Stimulated activated naive CD8-positive, alpha-beta T cell treated with anti-CD3 and anti-CD28 coated beads, Interleukin-15, Interleukin-2, amounts not matched to agents 100 ng/mL and 50 ng/mL, for 24 hours (primary cell): ENCODE data around the gene LGALSL.

ENCODE experiments used
- H3K27ac Mint-ChIP-seq: one replicate; pipeline ENCODE4 v1.8.0; 2021; ENCODE audit warnings: mild to moderate bottlenecking, mixed read lengths
- H3K27me3 Mint-ChIP-seq: one replicate; pipeline ENCODE4 v1.8.0; 2021; ENCODE audit warnings: mixed read lengths
- H3K36me3 Mint-ChIP-seq: one replicate; pipeline ENCODE4 v1.8.0; 2021; ENCODE audit warnings: low read depth, mixed read lengths
- H3K4me1 Mint-ChIP-seq: one replicate; pipeline ENCODE4 v1.8.0; 2021; ENCODE audit warnings: low read depth, mixed read lengths
- H3K4me3 Mint-ChIP-seq: one replicate; pipeline ENCODE4 v1.8.0; 2021; ENCODE audit warnings: mild to moderate bottlenecking, mixed read lengths
- H3K9me3 Mint-ChIP-seq: one replicate; pipeline ENCODE4 v1.8.0; 2021; ENCODE audit warnings: mixed read lengths

The LGALSL gene

DNA sequence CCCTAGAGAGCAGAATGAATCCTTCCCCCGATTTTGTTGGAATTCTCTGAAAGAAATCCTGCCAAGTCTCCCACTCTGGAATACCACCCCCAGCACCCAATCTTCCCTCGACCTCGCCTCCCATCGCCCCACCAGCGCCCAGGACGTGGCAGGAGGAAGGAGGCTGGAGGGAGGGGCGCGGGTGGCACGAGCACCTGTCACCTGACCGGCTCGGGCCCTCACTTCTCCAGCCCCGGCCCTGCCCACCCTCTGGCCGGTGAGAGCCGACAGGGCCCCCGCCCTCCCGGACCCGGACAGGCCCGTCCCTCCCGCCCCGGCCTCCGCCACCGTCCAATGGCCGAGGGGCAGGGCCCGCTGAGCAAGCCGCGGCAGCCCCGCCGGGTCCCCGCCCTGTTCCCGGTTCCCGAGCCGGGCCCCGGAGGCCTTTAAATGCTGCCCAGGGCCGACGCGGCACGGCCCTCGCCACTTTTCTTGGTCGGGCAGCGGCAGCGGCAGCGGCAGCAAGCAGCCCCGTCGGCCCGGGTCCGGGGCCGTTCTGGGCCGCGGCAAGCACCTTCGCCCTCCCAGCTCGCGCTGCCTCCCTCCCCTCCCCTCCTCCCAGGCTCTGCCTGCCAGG lies at the start of gene LGALSL:
Gene LGALSL, plus strand, starts transcription at position 393 of the 616 bp plus-strand sequence. CDS start 384 bp downstream, outside the sequence.
- Mint-ChIP-seq H3K27me3 (peaks cover 15% of the 10 kb centered on the region), H3K27ac (peak within 1 kb of the TSS; percentile 47), H3K4me1 (peaks cover 7% of the 10 kb centered on the region), H3K36me3 (no peaks in the 10 kb centered on the region), H3K4me3 (peak within 1 kb of the TSS; percentile 80), H3K9me3 (no peaks in the 10 kb centered on the region)

DNA sequence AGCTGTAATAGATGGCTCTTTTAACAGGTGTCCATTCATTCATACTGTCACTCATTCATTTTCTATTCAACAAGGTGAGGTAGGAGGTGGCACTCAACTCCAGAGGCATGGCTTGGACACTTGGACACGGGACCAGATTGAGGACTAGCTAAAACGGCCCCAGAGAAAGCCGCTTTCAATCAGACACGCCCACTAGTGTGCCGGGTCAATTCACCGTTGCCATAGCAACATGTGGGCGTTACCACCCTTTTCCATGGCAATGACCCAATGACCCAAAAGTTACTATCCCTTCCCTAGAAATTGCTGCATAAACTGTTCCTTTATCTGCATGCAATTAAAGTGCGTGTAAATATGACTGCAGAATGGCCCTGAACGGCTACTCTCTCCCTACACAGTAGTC lies 49.2 kb upstream of the LGALSL start:
- no peaks in the 10 kb centered on the region for H3K27me3 Mint-ChIP-seq
- no peak overlapping the region for H3K4me3 Mint-ChIP-seq
- H3K9me3 Mint-ChIP-seq = no peaks in the 10 kb centered on the region
- peaks cover 5% of the 10 kb centered on the region for H3K4me1 Mint-ChIP-seq
- H3K27ac Mint-ChIP-seq = no peak overlapping the region
- H3K36me3 Mint-ChIP-seq = no peaks in the 10 kb centered on the region

DNA sequence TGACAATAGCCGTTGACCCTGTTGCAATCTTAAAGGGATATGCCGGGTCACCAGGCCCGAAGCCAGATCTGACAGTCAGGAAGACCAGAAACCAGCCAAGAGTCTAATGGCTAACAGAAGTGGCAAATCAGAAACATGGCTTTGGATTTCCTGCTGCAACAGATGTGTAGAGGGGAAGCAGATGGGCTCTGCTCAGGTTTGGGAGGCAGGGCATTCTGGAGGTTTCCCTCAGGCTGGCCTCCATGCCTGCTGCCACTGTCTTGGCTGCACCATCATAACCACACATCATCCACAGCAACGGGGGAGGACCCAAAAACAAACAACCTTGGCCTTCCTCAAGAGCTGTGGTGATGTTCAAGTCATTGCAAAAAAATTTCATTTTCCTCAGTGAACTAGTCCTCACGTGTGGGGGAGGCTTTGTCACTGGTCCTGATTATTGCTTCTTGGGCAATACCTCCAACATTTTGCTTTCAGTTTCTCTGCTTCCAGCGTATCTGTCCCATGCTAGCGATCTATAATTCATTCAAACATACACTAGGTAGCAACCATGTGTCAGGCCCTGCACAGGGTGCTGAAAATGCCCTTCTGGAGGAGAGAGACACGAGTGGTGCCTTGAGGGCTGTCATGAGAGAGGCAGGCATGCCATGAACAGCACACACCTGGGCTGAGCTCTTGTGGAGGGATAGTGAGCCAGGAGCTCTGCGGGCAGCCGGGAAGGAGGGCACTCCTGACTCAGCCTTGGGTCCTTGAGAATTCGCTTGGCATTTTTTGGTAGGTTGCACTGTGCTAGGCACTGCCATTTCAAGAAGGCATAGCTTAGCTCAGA lies 48.2 kb upstream of the LGALSL start:
- no peaks in the 10 kb centered on the region for H3K36me3 Mint-ChIP-seq
- H3K9me3 Mint-ChIP-seq = no peaks in the 10 kb centered on the region
- no peak overlapping the region for H3K27ac Mint-ChIP-seq
- no peaks in the 10 kb centered on the region for H3K27me3 Mint-ChIP-seq
- no peak overlapping the region for H3K4me3 Mint-ChIP-seq
- H3K4me1 Mint-ChIP-seq = no peaks in the 10 kb centered on the region

DNA sequence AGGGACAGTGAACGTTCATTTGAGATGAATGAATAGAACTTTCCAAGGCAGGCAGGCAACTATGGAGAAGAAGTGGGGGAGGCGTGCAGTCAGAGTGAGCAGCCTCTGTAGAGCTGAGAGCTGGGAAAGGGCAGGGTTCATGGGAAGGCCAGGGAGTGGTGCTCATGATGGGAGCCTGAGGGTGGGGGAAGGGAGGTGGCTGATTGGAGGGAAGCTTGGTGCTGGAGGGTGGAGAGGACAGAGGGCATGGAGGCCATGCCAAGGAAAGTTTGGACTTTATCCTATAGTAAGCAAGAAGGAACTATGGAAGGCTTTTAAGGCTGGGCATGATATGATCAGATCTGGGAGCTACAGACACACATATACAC lies 47.6 kb upstream of the LGALSL start:
- no peak overlapping the region for H3K27ac Mint-ChIP-seq
- H3K27me3 Mint-ChIP-seq = no peaks in the 10 kb centered on the region
- H3K4me3 Mint-ChIP-seq = no peak overlapping the region
- no peaks in the 10 kb centered on the region for H3K9me3 Mint-ChIP-seq
- no peaks in the 10 kb centered on the region for H3K36me3 Mint-ChIP-seq
- no peaks in the 10 kb centered on the region for H3K4me1 Mint-ChIP-seq

DNA sequence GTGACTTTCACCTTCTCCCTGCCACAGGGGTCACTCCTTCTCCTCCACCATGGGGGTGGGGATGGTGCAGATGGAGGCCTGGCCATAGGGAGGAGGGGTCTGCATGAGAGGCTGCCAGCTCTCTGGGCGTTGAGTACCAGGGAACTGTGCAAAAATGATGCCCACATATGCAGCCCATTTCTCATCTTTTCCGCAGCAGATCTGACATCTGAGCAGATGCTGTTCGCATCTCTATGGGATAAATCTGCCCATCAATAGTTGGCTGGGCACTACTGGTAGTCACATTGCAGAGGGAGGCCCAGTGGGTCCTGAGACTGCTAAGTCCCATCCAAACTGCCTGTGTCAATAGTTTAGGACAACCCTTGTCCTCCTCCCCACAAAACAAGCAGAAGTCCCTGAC lies 45.9 kb upstream of the LGALSL start:
- Mint-ChIP-seq H3K27ac (no peak overlapping the region), H3K4me3 (no peak overlapping the region), H3K4me1 (no peaks in the 10 kb centered on the region), H3K36me3 (no peaks in the 10 kb centered on the region), H3K9me3 (no peaks in the 10 kb centered on the region), H3K27me3 (no peaks in the 10 kb centered on the region)

DNA sequence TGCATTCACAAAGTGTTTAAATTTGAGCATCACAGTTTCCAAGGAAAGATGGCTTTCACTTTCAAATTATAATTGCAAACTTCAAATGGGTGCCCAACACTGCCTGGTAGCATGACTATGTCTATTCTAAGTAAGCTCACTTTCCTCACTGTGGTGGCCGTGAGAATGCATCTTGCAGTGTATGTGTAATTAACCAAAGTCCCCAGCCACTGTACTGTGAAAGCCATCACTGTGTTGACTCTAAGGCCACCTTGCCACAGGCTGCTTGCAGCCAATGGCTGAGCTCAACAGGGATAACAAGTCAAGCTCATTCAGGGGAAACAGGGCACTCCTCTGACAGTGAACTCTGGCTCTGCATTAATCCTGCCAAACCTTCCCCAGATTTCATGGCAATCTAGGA lies 43.3 kb upstream of the LGALSL start:
- Mint-ChIP-seq H3K27me3 (peaks cover 3% of the 10 kb centered on the region), H3K4me3 (no peak overlapping the region), H3K4me1 (no peaks in the 10 kb centered on the region), H3K27ac (no peak overlapping the region), H3K36me3 (no peaks in the 10 kb centered on the region), H3K9me3 (no peaks in the 10 kb centered on the region)

DNA sequence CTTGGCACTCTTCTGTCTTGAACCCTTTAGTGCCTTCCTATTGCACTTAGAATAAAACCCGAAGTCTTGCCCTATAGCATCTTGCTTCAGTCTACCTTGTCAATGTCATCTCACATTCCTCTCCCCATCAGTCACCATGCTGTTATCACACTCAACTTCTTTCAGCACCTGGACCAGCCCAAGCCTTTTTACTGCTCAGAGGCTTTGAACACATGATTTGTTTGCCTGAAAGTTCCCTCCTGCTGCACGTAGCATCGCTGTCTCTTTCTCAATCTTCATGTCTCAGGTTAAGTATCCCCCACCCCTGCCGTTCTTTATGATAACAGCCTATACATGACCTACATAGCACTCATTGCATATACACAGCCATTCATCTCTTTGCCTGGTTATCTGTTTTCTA lies 41.3 kb upstream of the LGALSL start:
- Mint-ChIP-seq H3K9me3 (no peaks in the 10 kb centered on the region), H3K27me3 (peaks cover 3% of the 10 kb centered on the region), H3K4me1 (no peaks in the 10 kb centered on the region), H3K27ac (no peak overlapping the region), H3K4me3 (no peak overlapping the region), H3K36me3 (no peaks in the 10 kb centered on the region)

DNA sequence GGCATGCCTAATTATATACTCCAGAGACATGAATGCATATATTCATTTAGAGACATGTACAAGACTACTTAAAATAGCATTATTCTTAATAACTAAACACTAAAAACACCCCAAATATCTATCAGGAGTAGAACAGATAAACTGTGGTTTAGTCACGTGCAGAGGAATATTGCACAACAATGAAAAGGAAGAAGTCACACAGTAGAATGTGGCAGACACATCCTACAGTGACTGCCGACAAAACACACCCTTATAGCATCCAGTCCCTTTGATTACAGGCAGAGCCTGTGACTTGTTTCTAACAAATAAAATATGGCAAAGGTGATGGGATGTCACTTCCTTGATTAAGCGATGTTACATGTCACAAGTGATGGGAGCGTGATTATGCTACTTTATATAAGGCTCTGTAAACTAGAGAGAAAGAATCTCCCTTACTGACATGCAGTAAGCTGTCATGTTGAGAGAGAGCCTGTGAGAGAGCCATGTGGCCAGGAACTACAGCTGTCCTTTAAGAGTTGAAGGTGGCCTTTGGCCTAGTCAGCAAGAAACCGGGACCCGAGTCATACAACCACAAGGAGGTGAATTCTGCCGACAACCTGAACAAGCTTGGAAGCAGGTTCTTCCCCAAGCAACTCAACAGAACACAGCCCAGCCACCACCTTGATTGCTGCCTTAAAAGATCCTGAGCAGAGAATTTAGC lies 39.1 kb upstream of the LGALSL start:
- H3K27ac Mint-ChIP-seq = no peak overlapping the region
- peaks cover 3% of the 10 kb centered on the region for H3K27me3 Mint-ChIP-seq
- H3K9me3 Mint-ChIP-seq = no peaks in the 10 kb centered on the region
- H3K4me3 Mint-ChIP-seq = no peak overlapping the region
- H3K36me3 Mint-ChIP-seq = no peaks in the 10 kb centered on the region
- no peaks in the 10 kb centered on the region for H3K4me1 Mint-ChIP-seq

DNA sequence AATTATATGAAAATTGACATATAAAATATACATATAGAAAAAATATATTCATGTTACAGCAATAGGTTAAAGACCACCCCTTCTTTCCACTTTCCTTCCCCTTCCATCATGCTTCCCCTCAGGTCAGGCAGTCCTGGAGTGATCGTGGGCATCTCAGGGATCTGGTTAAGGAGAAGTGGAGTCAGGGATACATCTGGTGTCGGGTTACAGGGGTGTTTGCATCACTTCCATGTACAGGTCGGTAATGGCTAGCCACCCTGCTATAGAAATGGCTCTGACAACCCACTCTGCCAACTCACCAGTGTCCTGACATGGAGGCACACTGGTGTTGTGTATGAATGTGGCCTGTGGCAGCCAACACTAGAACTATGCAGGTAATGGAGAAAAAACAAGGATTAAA lies 36.3 kb upstream of the LGALSL start:
- H3K27ac Mint-ChIP-seq = no peak overlapping the region
- H3K4me1 Mint-ChIP-seq = no peaks in the 10 kb centered on the region
- no peak overlapping the region for H3K4me3 Mint-ChIP-seq
- H3K27me3 Mint-ChIP-seq = peaks cover 3% of the 10 kb centered on the region
- no peaks in the 10 kb centered on the region for H3K36me3 Mint-ChIP-seq
- no peaks in the 10 kb centered on the region for H3K9me3 Mint-ChIP-seq

DNA sequence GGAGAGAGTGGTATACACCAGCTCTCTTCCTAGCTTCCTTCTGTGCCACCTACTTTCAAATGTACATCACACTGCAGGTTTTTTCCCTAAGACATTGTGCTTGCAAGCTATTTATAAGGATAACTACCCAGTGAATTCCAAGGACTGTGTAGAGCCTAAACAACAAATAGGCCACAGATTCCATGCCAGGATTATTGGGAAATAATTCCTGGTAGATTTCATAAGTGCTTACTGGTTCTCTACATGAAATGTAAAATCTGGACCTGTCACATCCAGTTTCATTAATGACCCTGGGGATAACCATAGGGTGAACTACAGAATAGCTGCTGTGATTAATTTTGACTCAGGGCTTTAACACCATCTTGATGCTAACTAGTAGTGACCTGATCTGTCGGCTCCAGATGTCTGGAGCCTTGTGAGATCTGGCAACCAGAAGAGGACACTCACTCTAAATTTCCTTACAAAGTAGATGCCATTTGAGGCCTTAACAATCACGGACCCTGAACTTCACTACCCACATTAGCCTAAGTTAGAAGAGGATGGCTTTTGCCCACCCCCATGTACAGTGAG lies 34.3 kb upstream of the LGALSL start:
- Mint-ChIP-seq H3K4me3 (no peak overlapping the region), H3K27me3 (no peaks in the 10 kb centered on the region), H3K4me1 (no peaks in the 10 kb centered on the region)

DNA sequence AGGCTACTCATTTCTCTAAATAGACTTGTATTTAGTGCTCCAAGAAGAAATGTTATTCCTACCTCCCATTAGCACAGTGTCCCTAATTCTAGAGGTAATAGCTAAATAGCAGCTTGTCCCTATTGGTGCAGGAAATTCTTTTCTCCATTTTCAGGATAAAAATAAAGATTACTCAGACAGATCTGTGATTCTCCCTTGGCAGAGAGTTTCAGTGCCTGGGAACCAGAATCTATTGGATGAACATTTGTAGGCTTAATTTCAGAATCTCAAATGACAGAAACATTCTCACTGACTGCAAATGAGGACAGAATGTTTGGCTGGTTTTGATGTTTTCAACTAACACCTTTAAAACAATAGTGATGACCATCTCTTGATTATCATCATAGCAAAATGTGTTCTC lies 33.3 kb upstream of the LGALSL start:
- Mint-ChIP-seq H3K9me3 (no peaks in the 10 kb centered on the region), H3K36me3 (no peaks in the 10 kb centered on the region), H3K27me3 (no peaks in the 10 kb centered on the region), H3K4me3 (no peak overlapping the region), H3K27ac (no peak overlapping the region), H3K4me1 (no peaks in the 10 kb centered on the region)

More for the DNA sequence above, 34.3 kb upstream of the LGALSL start:
- H3K9me3 Mint-ChIP-seq = no peaks in the 10 kb centered on the region
- H3K36me3 Mint-ChIP-seq = no peaks in the 10 kb centered on the region
- H3K27ac Mint-ChIP-seq = no peak overlapping the region

DNA sequence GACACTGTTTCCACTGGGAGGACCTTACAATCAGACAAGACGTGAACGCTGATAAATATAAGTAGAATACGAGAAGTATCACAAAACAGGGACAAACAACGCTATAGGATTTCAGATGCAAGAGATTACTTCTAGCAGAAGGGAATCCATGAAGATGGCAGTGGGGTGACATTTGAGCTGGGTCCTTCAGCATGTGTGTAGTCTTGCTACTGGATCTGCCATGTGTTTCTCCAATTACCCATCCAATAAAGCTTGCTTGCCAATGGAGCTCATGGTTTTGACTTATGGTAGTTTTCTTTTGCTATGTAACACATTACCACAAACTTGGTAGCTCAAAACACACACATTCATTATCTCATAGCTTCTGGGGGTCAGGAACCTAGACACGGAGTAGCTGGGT lies 32.8 kb upstream of the LGALSL start:
- no peaks in the 10 kb centered on the region for H3K36me3 Mint-ChIP-seq
- H3K27ac Mint-ChIP-seq = no peak overlapping the region
- H3K27me3 Mint-ChIP-seq = no peaks in the 10 kb centered on the region
- H3K4me1 Mint-ChIP-seq = no peaks in the 10 kb centered on the region
- H3K4me3 Mint-ChIP-seq = no peak overlapping the region
- no peaks in the 10 kb centered on the region for H3K9me3 Mint-ChIP-seq

DNA sequence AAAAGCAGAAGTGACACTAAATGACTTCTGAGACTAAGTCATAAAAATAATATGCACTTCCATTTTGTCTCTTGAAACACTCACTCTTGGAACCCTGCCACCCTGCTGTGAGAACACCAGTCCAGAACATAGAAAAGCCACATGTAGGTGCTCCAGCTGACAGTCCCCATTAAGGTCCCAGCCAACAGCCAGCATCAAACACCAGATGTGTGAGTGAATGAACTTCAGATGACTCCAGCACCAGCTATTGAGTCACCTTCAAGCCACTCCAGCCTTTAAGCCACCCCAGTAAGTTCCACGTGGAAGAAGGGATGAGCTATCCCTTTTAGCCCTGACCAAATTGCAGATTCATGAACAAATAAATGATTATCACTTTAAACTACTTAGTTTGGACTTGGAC lies 31.5 kb upstream of the LGALSL start:
- Mint-ChIP-seq H3K27ac (no peak overlapping the region), H3K4me1 (no peaks in the 10 kb centered on the region), H3K27me3 (no peaks in the 10 kb centered on the region), H3K36me3 (no peaks in the 10 kb centered on the region), H3K4me3 (no peak overlapping the region), H3K9me3 (no peaks in the 10 kb centered on the region)

DNA sequence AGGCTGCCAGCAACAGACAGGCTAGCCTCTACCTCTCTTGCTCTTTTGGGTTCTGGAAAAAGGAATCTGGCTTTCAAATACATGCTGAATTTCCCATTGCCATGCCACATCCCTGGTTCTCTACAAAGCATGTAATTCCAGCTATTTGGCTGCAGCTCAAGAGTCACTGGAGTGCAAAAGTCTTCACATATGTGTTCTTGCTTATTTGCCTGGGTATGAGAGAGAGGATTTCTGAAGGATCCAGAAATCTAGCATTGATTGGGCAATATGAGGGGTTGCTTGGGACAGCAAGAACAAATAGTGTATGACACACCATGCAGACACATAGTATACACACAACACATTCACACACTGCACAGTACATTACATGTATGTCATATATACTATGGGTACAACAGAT lies 30.7 kb upstream of the LGALSL start:
- Mint-ChIP-seq H3K27me3 (no peaks in the 10 kb centered on the region), H3K4me1 (no peaks in the 10 kb centered on the region), H3K36me3 (no peaks in the 10 kb centered on the region), H3K4me3 (no peak overlapping the region), H3K9me3 (no peaks in the 10 kb centered on the region), H3K27ac (no peak overlapping the region)

DNA sequence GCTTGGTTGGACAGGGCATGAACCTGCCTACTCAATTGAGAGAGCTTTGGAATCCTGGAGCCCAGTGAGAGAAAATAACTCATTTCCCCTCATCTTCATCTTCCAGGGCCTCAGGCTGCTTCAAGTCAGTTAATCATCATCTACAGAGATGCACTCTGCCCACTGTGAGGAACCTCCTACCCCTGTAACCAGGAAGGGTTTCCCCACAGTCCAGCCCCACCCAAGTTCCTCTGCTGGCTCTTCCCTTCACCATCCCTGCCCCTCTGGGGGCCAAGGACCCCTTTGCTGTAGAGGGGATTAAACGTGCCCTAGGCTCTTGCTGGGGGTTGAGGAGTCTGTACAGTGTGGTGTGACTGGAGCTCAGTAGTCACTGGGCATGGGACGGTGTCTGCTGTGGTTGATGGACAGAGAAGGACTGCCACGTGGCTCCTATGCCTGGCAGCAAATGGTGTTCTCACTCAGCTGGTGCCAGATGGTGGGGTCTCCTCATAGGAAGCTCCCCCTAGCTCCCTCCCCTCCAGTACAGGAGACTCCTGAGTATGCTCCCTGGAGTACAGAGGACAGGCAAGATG lies 29.5 kb upstream of the LGALSL start:
- no peaks in the 10 kb centered on the region for H3K4me1 Mint-ChIP-seq
- H3K27ac Mint-ChIP-seq = no peak overlapping the region
- no peaks in the 10 kb centered on the region for H3K36me3 Mint-ChIP-seq
- no peak overlapping the region for H3K4me3 Mint-ChIP-seq
- H3K27me3 Mint-ChIP-seq = peaks cover 7% of the 10 kb centered on the region
- H3K9me3 Mint-ChIP-seq = no peaks in the 10 kb centered on the region
